GM21515 (cell line): Measurements from ENCODE around the gene PRKG1.
"Not testable (repeated sequence)": the region's sequence is repeated elsewhere in the genome, so short reads cannot be mapped to it uniquely, and the experiment has no call there.

ENCODE experiments used
- ATAC-seq: cut with Tn5 transposase; IDR thresholded peaks from one replicate; pipeline ENCODE4 v1.9.1; 2021; ENCODE audit not compliant: unreplicated experiment

The PRKG1 gene

GRCh38 chr10:51318399-51319172 is 244.3 kb downstream of the PRKG1 start:
- ATAC-seq, result no peak

GRCh38 chr10:51319173-51319435 is 244.8 kb downstream of the PRKG1 start:
- ATAC-seq, result no peak

- no peak for ATAC-seq
Measured at GRCh38 chr10:51321300-51321699, 247.0 kb downstream of the PRKG1 start.

- ATAC-seq, result no peak
Measured at GRCh38 chr10:51321980-51322379, 247.7 kb downstream of the PRKG1 start.

- ATAC-seq, result no peak
Measured at GRCh38 chr10:51325649-51326048, 251.4 kb downstream of the PRKG1 start.

- no peak for ATAC-seq
Measured at GRCh38 chr10:51326174-51326573, 251.9 kb downstream of the PRKG1 start.

- ATAC-seq, result no peak
Measured at GRCh38 chr10:51327432-51327831, 253.1 kb downstream of the PRKG1 start.

- ATAC-seq, result no peak
Measured at GRCh38 chr10:51340366-51340765, 266.1 kb downstream of the PRKG1 start.

GRCh38 chr10:51340845-51341610 is 266.7 kb downstream of the PRKG1 start:
- ATAC-seq, result no peak

- not testable (repeated sequence) for ATAC-seq
Measured at GRCh38 chr10:51341745-51342144, 267.5 kb downstream of the PRKG1 start.

GRCh38 chr10:51342381-51342780 is 268.1 kb downstream of the PRKG1 start:
- no peak for ATAC-seq

- no peak for ATAC-seq
Measured at GRCh38 chr10:51343391-51343790, 269.1 kb downstream of the PRKG1 start.

GRCh38 chr10:51344371-51344770 is 270.1 kb downstream of the PRKG1 start:
- no peak for ATAC-seq

GRCh38 chr10:51348622-51349021 is 274.3 kb downstream of the PRKG1 start:
- no peak for ATAC-seq

GRCh38 chr10:51357170-51357569 is 282.9 kb downstream of the PRKG1 start:
- no peak for ATAC-seq

GRCh38 chr10:51358227-51358626 is 283.9 kb downstream of the PRKG1 start:
- no peak for ATAC-seq

GRCh38 chr10:51363415-51363814 is 289.1 kb downstream of the PRKG1 start:
- no peak for ATAC-seq

- no peak for ATAC-seq
Measured at GRCh38 chr10:51364674-51365073, 290.4 kb downstream of the PRKG1 start.

GRCh38 chr10:51366044-51366443 is 291.8 kb downstream of the PRKG1 start:
- no peak for ATAC-seq

- no peak for ATAC-seq
Measured at GRCh38 chr10:51367127-51367526, 292.8 kb downstream of the PRKG1 start.

- ATAC-seq, result no peak
Measured at GRCh38 chr10:51367694-51368093, 293.4 kb downstream of the PRKG1 start.

- ATAC-seq, result no peak
Measured at GRCh38 chr10:51368943-51369342, 294.7 kb downstream of the PRKG1 start.

GRCh38 chr10:51369903-51370302 is 295.6 kb downstream of the PRKG1 start:
- no peak for ATAC-seq
